Progenitor cell of endocrine pancreas (in vitro differentiated cells): Measurements from ENCODE around the gene SHISAL2B. TPM values are rescaled to one million over a fixed set of nuclear protein-coding genes. Genes with fewer than 3 reads are reported as not detected.

Experiments used
- DNase-seq: peaks from one replicate; pipeline ENCODE4 v3.0.0; 2021; ENCODE audit warnings: low spot score; ENCODE audit not compliant: unreplicated experiment
- H3K27ac Mint-ChIP-seq: 2 replicates; pipeline ENCODE4 v1.8.0; 2021; ENCODE audit warnings: mild to moderate bottlenecking, moderate library complexity, mixed read lengths
- H3K27me3 Mint-ChIP-seq: 2 replicates; pipeline ENCODE4 v1.8.0; 2021; ENCODE audit warnings: mixed read lengths
- H3K36me3 Mint-ChIP-seq: 2 replicates; pipeline ENCODE4 v1.8.0; 2022; ENCODE audit warnings: mixed read lengths; ENCODE audit not compliant: insufficient read depth
- H3K4me1 Mint-ChIP-seq: 2 replicates; pipeline ENCODE4 v1.8.0; 2021; ENCODE audit warnings: low read depth, mixed read lengths
- H3K4me3 Mint-ChIP-seq: 2 replicates; pipeline ENCODE4 v1.8.0; 2021; ENCODE audit warnings: low read depth, mild to moderate bottlenecking, moderate library complexity, mixed read lengths
- H3K9me3 Mint-ChIP-seq: 2 replicates; pipeline ENCODE4 v1.8.0; 2021; ENCODE audit warnings: low read depth, mixed read lengths
- total RNA-seq: library from RNA; stranded (reverse); gene quantifications from 2 replicates; pipeline ENCODE4 v1.2.1, GENCODE V29; 2021
- TF ChIP-seq, protein P1 (sequence below): fragments of 200-600 bp; sonication (generic); IDR thresholded peaks from one replicate; pipeline ENCODE4 v1.5.0; 2021; ENCODE audit warnings: antibody characterized with exemption, mild to moderate bottlenecking; ENCODE audit not compliant: unreplicated experiment

Gene SHISAL2B
- total RNA-seq, 1 donor from 2014 or later = not detected

DNA sequence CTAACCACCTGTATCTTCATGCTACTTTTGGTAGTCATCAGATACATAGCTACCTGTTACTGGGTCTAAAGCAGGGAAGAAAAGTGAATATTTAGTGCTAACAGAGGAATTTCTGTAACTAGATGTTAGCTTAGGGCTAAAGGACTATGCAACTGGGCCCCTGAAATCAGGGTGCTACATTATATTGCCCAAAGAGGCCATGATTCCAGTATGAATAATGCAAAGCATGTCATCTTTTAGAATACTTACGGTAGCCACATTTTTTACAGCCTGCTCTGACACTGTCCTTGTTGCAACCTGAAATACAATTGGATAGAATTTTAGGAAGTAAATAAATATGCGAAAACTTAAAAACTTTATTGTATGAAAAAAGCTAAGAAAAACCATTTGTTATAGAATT lies 63.8 kb downstream of the SHISAL2B start:
- H3K4me3 Mint-ChIP-seq = no peak overlapping the region
- H3K9me3 Mint-ChIP-seq = no peaks in the 10 kb centered on the region
- no peak for DNase-seq
- H3K27ac Mint-ChIP-seq = no peak overlapping the region
- H3K27me3 Mint-ChIP-seq = no peaks in the 10 kb centered on the region
- TF ChIP-seq, protein P1, sequence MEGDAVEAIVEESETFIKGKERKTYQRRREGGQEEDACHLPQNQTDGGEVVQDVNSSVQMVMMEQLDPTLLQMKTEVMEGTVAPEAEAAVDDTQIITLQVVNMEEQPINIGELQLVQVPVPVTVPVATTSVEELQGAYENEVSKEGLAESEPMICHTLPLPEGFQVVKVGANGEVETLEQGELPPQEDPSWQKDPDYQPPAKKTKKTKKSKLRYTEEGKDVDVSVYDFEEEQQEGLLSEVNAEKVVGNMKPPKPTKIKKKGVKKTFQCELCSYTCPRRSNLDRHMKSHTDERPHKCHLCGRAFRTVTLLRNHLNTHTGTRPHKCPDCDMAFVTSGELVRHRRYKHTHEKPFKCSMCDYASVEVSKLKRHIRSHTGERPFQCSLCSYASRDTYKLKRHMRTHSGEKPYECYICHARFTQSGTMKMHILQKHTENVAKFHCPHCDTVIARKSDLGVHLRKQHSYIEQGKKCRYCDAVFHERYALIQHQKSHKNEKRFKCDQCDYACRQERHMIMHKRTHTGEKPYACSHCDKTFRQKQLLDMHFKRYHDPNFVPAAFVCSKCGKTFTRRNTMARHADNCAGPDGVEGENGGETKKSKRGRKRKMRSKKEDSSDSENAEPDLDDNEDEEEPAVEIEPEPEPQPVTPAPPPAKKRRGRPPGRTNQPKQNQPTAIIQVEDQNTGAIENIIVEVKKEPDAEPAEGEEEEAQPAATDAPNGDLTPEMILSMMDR = no peak
- H3K4me1 Mint-ChIP-seq = peaks cover 1% of the 10 kb centered on the region
- peaks cover 10% of the 10 kb centered on the region for H3K36me3 Mint-ChIP-seq

DNA sequence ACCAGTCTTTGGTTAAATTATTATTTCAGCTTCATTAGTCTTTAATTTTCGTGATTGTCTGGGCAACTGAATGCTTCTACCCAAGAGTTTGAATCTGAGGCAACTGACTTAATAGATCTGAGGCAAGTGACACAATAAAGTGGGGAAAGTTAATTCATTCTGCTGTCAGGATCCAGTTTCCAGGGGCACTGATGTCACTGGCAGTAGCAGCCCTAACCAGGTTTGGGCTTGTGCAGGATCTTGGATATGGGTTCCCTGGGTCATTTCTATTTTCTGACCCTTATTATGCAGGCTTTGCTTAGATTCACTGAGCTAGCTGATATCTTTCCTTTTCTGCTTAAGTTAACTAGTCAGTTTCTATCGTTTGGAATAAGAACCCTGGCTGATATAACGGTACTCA lies 68.6 kb downstream of the SHISAL2B start:
- Mint-ChIP-seq H3K36me3 (peaks cover 9% of the 10 kb centered on the region), H3K27me3 (no peaks in the 10 kb centered on the region), H3K9me3 (no peaks in the 10 kb centered on the region), H3K4me1 (peaks cover 17% of the 10 kb centered on the region), H3K4me3 (no peak overlapping the region), H3K27ac (no peak overlapping the region)
- TF ChIP-seq, protein P1 = no peak
- no peak for DNase-seq

DNA sequence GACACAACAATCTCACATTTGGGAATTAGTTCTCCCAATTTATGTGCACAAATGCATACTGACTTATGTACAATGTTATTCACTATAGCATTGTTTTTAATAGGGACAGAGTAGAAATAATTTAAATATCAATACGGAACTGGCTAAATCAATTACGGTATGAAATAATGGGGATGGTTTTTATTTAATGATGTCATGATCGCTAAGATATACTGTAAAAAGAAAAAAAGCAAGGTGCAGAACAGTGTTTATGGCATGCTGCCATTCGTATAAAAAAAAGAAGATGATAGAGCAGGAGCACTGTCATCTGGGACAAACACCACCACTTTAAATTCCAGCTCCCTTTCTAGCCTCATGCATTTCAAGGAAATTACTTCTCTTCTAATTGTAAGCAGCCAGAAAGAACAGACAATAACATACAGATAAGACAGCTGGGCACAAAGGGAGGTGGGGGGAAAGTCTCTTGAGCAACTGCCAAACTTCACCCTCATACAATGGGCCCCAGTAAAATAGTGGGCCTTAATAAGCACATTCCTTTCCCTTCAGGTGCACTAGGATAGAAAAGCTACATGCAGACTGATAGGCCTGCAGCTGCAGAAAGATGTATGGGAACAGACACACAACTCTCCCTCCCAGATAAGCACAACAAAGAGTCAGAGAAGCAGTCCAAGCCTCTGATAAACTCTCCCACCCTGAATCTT lies 69.8 kb downstream of the SHISAL2B start:
- TF ChIP-seq, protein P1 = no peak
- H3K9me3 Mint-ChIP-seq = no peaks in the 10 kb centered on the region
- no peaks in the 10 kb centered on the region for H3K27me3 Mint-ChIP-seq
- H3K27ac Mint-ChIP-seq = peak overlapping the region; percentile 59
- H3K4me3 Mint-ChIP-seq = no peak overlapping the region
- peaks cover 17% of the 10 kb centered on the region for H3K4me1 Mint-ChIP-seq
- DNase-seq = no peak
- H3K36me3 Mint-ChIP-seq = peaks cover 5% of the 10 kb centered on the region

DNA sequence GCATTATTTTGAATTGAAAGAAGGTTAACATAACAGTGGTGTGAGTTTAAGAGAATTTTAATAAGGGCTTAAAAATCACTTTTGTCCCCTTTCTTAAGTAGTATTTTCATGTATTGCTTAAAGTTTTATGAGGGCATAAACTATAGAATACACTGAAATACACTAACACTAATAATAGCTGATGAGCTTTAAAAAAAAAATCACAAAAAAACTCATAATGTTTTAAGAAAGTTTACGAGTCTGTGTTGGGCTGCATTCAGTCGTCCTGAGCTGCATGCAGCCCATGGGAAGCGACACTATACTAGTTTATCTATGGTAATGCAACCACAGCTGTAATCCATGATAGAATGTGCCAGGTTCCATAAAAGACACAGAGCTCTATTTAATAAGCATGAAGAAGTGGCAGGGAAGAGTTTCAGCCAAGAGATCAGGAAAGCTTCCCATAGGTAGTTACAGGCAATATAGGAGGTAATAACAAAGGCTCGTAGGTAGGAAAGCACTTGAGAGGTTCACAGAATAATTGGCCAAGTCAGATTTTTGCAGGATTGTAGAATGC lies 73.7 kb downstream of the SHISAL2B start:
- H3K4me3 Mint-ChIP-seq = no peak overlapping the region
- TF ChIP-seq, protein P1 = no peak
- H3K27me3 Mint-ChIP-seq = no peaks in the 10 kb centered on the region
- no peak for DNase-seq
- H3K27ac Mint-ChIP-seq = peak overlapping the region; percentile 1
- H3K4me1 Mint-ChIP-seq = peaks cover 30% of the 10 kb centered on the region
- peaks cover 4% of the 10 kb centered on the region for H3K36me3 Mint-ChIP-seq
- H3K9me3 Mint-ChIP-seq = no peaks in the 10 kb centered on the region

DNA sequence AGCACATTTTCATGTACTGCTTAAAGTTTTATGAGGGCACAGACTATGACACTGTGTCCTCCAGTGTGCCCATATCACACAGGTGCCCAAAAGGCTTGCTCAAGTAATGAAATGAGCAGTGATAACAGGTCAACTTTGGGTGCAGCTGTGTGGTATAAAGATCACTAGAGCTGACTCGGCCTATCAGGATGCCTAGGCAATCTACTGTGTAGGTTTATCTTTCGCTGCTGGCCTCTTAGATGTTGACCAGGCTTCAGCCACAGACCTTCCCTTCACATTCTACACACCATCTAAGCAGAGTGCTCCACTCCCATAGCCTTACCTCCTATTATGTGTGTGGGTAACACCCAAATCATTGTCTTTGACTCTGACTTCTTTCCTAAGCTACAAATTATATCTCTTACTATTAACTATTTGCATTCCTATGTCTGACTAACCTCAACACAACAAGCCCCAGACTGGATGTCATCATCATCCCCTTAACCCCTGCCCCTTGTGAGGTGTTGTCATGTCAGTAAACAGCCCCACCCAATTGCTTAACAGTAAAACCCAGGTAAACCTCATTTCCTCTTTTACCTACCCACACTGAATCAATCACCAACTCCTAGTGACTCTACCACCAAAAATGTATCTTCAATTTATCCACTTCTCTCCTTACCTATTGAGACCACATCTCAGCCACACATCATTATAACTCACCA lies 75.7 kb downstream of the SHISAL2B start:
- Mint-ChIP-seq H3K27me3 (no peaks in the 10 kb centered on the region), H3K9me3 (no peaks in the 10 kb centered on the region), H3K27ac (no peak overlapping the region), H3K4me3 (peak overlapping the region; percentile 9), H3K36me3 (peaks cover 4% of the 10 kb centered on the region), H3K4me1 (peaks cover 26% of the 10 kb centered on the region)
- no peak for DNase-seq
- TF ChIP-seq, protein P1 = no peak
